ENCODE results near the gene GALE.
A peak's percentile ranks its signal among the peaks of the same experiment; 100 is the strongest.
"Not testable (repeated sequence)": the region's sequence is repeated elsewhere in the genome, so short reads cannot be mapped to it uniquely, and the experiment has no call there.

Gene GALE

GRCh38 chr1:23806280-23806679 lies 5.7 kb upstream of the GALE start:
- no peak for TF ChIP-seq CTCF (conservative IDR thresholded peaks at IDR 0.05; ENCODE audit: low read length)
- no peak overlapping the region for H3K4me3 ChIP-seq (ENCODE audit: low read length)
- DNase-seq (ENCODE audit: low read depth), result no peak

- TF ChIP-seq CTCF (conservative IDR thresholded peaks at IDR 0.05; ENCODE audit: low read length), result no peak
Observed at GRCh38 chr1:23805025-23805424, 4.5 kb upstream of the GALE start.

GRCh38 chr1:23804183-23804835 lies 3.8 kb upstream of the GALE start:
- H3K4me3 ChIP-seq (ENCODE audit: low read length), result no peak overlapping the region
- no peak for DNase-seq (ENCODE audit: low read depth)

More at GRCh38 chr1:23805025-23805424, 4.5 kb upstream of the GALE start:
- H3K4me3 ChIP-seq (ENCODE audit: low read length), result no peak overlapping the region
- no peak for DNase-seq (ENCODE audit: low read depth)

GRCh38 chr1:23803674-23804073 lies 3.1 kb upstream of the GALE start:
- TF ChIP-seq CTCF (conservative IDR thresholded peaks at IDR 0.05; ENCODE audit: low read length), result no peak
- DNase-seq (ENCODE audit: low read depth), result no peak
- H3K4me3 ChIP-seq (ENCODE audit: low read length), result no peak overlapping the region

More at GRCh38 chr1:23804183-23804835, 3.8 kb upstream of the GALE start:
- TF ChIP-seq CTCF (conservative IDR thresholded peaks at IDR 0.05; ENCODE audit: low read length), result no peak; the same call in 1 of the 2 replicates

- DNase-seq (ENCODE audit: low read depth); H3K4me3 ChIP-seq (ENCODE audit: low read length): not testable (repeated sequence)
Observed at GRCh38 chr1:23802809-23803342, 2.3 kb upstream of the GALE start.

GRCh38 chr1:23801876-23802275 lies 1.3 kb upstream of the GALE start:
- no peak for DNase-seq (ENCODE audit: low read depth)
- TF ChIP-seq CTCF (conservative IDR thresholded peaks at IDR 0.05; ENCODE audit: low read length), result no peak
- no peak overlapping the region for H3K4me3 ChIP-seq (ENCODE audit: low read length)

- no peak for TF ChIP-seq CTCF (conservative IDR thresholded peaks at IDR 0.05; ENCODE audit: low read length)
- H3K4me3 ChIP-seq (ENCODE audit: low read length), result peak overlapping the region; percentile 91
- DNase-seq (ENCODE audit: low read depth), result no peak
Observed at GRCh38 chr1:23801338-23801748, 789 bp upstream of the GALE start.

Data from AG10803 (cell line).